MV-4-11 (cell line): ENCODE measurements around the gene TCEANC.
A peak's percentile ranks its signal among the peaks of the same experiment; 100 is the strongest.

Experiments
- DNase-seq: peaks from one replicate; lab custom pipeline; 2025; lab: John Stamatoyannopoulos, UW

Gene TCEANC

DNA sequence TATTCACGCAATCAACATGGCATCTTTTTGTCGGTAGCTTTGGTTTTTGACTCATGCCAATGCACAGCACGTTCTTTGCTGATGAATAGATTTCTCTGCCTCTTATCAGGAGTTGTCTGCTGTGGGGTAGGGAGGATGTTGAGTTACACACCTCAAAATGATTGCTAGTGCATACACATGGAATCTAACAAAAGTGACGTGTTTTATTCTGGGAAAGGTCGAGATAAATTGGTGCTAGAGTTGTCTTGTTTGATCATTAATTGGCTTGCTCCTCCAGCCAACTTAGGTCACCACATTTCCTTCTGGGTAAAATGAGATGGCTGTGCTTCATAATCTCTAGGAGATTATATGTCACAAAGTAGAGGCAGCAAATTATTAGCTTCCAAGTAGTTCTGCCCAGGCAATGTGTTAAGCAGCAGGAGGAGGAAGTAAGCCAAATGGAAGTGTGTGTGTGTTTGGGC lies 39.9 kb downstream of the TCEANC start:
- no peak for DNase-seq

DNA sequence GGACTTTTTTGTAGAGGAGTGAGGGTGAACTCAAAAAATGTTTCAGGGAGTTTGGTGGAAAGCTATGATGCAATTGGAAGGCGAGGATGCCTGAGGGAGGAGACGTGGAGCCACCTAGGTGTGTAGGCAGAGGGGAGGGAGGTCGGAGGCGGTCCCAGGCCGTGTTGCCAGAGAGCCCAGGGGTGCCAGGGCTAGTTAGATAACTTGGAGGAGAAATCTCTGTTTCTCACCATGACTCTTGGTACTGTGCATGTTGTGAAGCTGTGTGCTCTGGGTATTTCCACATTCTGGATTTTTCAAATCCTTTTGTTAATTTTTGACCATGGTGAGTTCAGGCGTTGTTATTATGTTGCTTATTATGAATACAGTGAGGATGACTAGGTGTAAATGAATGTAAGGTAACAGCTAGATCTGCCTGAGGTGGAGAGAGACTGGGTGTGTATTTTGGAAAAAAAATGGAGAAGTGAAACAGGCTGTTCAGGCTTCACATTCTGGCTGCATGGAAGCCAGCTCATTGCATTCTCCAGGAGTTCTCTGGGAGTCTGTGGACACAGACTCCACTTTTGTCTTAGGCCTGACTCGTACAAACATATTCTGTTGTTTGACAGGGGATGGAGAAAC lies 40.5 kb downstream of the TCEANC start:
- DNase-seq = no peak

DNA sequence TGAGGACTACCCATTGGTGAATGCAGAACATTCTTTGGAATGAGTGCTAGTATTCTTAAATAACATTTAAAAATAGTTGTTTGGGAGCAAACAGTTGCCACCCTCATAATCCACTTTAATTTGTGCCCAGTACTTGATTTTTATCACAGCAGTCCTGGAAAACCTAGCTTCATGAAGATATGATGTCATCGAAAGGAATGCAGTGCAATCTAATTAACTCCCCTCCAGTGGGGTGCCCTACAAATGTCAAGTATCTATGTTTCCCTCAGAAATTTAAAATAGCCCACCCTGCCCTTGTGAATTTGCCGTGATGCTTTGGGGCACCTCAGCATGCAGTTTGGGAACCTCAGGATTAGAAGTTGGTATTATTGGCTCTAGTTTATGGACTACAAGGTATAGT lies 41.4 kb downstream of the TCEANC start:
- no peak for DNase-seq

DNA sequence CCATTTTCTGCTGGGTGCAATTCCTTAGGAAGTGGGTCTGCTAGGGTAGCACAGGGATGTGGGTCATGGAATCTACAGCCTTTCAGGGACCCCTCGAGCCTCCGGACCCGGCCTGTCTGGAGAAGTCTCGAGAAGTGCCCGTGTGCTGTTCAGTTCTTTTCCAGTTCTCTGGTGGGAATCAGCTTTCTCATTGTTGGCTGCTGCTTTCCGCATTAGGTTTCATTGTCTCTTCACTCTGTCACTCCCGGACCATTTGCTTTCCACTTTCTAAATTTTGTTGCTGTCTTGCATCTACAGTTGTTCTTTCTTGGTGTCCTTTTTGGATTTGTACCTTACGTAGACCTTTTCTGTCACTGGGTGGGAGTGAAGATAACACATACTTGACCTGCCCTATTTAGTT lies 42.0 kb downstream of the TCEANC start:
- no peak for DNase-seq

DNA sequence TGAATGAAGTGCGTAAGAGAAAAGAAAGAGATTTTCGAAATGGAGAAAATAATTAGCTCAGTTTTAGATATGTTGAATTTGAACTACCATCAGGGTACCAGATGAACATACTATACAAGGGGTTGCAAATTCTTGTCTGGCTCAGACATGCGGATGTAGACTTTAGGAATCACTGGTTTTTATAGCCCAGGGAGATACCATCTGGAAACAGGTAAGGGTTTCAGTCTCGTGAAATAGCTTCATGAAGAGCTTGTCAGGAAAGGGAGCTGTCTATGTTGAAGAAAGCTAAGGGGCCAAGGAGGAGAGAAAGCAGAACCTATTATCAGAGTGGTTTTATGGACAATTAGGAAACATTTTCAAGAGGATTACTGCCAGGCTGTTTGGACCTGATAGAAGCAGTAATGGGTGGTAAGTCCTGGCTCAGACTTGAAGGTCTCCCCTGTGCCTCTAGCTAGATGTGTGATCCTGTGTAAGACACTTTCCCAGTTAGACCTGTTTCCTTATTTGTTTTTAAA lies 42.7 kb downstream of the TCEANC start:
- DNase-seq = peak; percentile 49

DNA sequence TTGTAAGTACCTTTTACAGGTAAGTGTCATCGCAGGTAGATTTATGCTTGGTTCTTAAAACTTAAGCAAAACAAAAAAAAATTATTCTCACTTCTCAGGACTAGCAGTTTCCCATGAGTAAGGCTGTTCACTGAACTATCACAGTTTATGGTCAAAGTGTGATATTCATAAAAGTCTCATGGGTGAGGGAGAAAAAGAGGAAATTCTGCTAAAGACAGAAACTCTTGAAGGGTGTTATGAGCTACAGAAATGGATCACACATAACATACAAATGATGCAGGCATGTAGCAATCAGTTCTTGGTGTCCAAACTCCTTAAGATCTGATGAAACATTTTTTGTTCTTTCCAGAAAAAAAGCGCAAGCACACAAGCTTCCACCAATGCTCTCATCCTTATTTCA lies 44.5 kb downstream of the TCEANC start:
- DNase-seq = peak; percentile 81

DNA sequence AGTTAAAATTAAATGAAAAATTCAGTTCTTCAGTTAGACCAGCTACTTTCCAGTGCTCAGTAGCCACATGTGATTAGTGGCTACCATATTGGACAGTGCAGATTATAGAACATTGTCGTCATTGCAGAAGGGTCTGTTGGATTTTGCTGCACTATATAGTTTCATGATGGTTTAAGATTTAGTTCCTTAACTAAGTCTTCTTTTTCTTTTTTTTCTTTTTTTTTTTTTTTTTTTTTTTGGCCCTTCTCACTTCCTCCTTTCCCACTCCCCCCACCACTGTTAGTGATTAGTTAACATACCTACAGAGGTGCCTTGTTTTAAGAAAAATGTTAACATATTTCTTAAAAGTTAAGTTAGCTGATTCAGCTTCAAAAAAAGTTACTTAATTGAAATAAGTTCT lies 45.0 kb downstream of the TCEANC start:
- no peak for DNase-seq

DNA sequence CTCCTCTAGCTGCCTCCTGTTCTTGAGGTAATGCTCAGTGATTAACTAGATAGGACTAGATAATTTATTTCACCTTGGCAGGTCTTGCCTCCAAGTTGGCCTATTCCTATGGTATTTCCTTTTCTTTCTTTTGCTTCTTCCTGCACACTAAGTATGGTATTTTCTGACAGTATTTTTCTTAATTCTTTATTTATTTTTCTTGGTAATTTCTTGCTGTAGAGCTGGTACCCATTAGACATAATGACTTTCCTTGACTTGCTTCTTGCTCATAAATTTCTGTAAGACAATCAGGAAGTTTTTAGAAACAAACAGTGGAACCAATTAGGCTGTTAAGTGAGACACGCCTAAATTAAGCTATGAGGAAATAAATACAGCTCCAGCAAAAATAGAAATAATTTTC lies 45.5 kb downstream of the TCEANC start:
- no peak for DNase-seq

DNA sequence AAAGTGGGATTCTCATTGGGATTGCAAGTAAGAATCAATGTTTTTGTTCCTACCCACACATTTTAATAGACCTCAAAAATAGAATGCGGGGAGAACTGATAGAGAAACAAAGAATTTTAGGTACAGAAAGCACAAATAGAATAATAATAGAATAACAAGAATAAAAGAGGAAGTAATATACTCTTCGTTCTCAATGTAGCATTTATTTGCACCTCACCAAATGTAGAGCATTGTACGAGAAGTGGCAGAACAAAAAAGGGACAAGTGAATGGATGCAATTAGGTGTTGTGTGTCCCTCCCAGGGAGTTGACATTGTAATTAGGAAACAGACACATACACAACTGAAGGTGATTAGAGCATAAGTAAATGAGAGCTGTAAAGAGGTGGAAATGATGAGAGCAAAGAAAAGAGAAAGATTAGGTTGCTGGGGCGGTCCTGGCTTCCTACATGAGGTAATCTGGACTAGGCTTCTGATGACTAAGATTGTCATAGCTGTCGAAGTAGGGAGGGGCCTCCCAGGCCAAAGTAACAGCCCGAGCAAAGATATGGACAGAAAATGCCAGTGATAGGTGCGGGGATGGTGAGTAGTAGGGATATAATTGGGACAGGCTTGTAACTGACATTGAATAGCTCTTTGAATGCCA lies 46.4 kb downstream of the TCEANC start:
- DNase-seq = no peak

DNA sequence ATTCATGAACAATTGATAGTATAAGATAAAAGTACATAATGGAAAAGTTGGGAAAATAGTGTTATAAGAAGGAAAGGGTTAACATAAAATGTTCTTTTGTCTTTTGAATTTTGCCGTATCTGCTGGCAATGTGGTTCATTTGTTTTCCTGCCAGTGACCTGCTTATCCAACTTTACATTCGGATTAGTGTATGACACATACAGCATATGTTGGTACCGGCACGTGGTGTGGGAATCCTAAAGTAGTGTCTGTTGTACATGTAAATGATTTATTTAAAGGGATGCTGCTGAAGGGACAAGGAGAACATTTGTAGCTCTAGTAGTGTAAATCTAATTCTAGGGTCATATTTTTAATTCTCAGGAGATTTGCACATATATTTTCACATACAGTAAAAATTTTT lies 47.4 kb downstream of the TCEANC start:
- no peak for DNase-seq

DNA sequence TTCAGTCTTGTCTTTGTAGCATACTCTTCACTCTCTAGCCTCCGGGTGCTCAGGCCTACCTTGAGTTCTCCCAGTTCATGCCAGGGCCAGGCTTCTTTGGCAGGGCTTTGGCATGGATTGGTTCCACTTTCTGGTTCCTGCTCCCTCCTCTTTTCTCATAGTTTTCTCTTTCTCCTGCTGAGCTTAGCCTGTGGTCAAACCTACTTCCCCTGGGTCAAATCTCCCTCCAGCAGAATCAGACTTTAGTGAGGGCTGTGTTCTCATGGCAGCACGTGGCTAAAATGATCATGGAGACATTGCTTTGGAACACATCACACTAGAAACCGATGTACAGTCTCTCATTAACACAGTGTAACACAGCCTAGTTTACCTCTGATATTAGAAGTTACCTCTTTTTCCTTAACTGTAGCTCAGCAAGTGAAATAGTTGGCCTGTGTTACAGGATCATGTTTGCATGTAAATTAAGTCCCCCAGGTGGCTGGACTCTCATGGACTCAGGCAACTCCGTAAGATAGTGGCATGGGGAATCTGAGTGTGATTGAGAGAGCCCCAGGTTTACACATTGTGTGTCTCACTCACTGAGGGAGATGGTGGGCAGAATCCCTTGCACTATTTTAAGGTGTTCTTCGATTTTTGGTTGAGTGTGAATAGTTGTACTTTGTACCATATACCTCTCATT lies 49.3 kb downstream of the TCEANC start:
- peak; percentile 61 for DNase-seq

DNA sequence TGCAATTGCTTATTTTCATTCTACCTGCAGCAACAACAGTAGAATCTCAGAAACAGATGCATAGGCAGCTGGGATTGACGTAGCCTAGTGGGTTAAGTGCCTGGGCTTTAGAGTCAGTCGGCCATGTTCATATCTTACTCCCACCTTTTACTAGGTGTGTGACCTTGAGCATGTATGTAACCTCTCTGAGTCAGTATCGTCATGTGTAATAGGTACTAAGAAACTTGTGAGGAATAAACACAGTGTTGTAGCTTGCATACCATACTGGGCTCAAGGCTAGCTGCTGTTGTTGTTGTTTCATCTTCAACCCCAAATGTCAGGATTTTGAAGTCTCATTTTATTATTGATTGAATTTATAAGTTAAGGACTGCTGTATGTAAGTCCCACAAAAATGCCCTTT lies 50.2 kb downstream of the TCEANC start:
- DNase-seq = no peak

DNA sequence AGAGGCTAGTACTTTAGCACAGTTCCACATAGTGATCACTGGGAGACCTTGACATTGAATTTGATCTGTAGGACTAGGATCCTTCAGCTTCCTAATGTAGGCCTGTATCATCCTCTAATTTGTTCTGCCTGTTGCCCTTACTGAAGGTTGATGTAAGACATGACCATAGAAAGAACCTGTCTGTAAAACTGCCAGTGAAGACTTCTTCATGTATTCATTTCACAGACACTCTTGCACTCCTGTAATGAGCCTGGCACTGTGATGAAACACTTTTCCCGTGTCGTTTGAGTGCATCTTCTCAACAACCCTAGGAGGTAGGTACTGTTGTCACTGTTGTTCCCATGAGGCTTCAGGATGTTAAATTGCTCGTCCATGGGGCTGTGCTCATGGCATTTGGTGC lies 50.6 kb downstream of the TCEANC start:
- DNase-seq = no peak

DNA sequence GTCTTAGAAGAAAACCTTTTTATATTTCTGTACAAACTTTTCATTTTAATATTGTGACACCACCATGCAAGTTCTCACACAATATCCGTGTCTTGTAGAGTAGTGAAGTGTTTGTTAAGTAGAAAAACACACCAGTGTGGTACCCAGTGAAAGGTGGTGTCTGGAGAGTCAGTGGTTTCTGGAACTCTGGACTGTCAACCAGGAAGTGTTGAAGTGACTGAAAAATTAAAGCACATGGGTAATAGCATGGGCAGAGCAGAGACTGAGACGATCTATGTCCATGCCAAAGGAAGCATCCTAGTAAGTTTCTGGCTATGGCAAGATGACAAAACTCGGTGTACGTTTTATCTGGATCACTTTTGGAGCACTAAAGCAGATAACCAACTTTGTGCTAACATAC lies 58.2 kb downstream of the TCEANC start:
- no peak for DNase-seq
